HG03045 (cell line): Measurements from ENCODE around the gene MYORG.

Source experiments
- ATAC-seq: cut with Tn5 transposase; IDR thresholded peaks from one replicate; pipeline ENCODE4 v1.9.1; 2021; ENCODE audit warnings: mild to moderate bottlenecking, moderate library complexity; ENCODE audit not compliant: unreplicated experiment

The MYORG gene

GRCh38 chr9:34376596-34377403 is at the start of gene MYORG:
Gene MYORG (minus strand): TSS chr9:34376898. CDS start chr9:34372943, 3,955 bp downstream.
- peak; percentile 86 for ATAC-seq

GRCh38 chr9:34419716-34420504 is 43.2 kb upstream of the MYORG start:
- no peak for ATAC-seq

- ATAC-seq: no peak
These were observed 41.0 kb upstream of the MYORG start for GRCh38 chr9:34417734-34418133.

DNA sequence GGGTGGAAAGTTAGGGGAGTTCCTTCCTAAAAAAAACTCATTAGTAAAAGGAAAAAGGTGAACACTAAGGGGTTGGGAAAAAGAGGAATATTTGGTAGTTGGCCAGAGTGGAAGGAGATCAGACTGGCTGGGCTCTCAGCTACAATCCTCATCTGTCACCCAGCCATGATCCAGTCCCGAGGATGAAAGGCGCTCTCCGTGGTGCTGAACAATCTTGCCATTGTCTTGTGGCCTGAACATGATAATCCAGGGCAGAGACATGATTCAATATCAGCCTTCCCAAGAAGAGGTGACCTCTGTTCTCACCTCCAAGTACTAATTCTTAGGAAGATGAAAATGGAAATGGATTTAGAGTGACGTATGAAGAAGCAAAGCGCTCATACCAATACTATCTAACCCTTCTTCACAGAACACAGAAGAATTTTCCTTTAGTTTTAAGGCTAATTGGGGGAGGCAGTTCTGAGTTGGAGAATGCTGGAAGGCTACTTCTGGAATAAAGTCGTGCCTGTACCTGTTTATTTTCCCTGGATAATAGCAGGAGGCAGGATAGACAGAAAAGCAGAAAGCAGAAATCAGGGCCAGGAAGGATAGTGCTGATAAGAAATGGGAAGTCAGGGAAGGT is 36.6 kb upstream of the MYORG start:
- no peak for ATAC-seq

DNA sequence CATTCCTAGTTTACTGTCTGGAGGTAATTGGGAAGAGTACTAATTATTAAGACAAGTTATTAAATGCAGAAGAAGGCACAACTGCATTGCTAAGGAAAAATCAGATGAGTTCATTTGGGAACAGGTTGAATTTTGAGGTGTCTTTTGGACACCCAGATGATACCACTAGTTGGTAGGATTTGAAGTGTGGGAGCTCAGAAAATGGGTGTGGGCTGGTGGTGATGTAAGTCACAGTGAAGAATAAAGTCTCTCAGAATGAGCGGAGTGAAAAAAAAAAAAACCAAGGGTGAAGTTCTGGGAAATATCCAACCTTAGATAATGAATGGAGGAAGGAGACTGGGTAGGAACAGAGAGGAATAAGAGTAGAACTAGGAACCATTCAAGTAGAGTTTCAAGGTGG is 35.6 kb upstream of the MYORG start:
- ATAC-seq: no peak

DNA sequence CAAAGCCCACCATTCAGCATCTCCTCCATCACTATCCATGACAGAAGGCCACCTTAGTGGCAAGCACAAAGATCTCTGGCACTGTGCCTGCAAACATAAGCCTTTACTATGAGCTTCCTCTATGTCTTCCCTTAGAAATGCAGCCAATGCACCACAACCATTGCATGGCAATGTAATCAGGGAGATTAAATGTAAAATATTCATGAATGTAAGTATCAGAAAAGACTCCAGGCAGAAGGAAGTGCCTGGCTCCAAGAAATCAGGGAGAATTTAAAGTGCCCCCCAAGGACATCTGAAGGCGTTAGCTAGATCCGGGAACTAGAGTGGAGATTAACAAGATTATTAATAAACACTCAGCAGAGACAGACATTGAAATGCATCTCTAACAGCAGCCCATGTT is 32.5 kb upstream of the MYORG start:
- ATAC-seq: no peak

DNA sequence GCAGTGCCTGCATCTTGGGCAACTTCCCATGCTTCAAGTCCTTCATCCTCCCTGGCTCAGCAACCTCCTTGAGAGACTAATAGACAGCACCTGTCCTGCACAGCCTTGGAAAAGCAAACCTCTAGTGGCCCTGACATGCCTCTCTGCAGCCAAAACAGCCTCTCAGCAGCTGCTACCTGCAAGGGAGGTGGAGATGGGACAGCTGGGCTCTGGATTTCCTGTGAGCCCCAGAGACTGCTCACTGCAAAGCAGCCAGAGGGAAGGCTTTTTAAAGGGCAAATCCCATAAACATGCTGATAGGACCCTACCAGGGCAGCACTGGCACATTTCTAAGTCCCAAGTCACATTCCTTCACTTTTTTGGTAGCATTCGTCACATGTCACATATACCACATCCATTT is 31.5 kb upstream of the MYORG start:
- ATAC-seq: no peak

DNA sequence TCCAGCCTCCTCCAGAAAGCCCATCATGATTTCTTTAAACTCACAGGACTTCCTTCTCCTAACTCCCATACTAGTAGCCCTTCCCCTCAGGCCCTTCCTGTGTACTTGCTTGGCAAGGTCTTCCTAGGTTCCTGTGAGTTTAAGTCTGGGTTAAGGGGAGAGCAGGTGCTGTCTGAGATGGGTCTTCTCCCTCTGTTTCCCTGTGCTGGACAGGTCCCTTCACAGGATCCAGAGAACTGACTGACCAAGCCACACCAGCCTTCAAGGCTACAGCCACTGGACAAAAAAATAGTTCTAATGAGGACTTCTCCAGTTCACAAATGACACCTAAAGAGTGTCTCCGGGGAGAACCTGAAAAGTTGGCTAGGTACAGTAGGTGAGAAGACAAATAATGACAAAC is 29.5 kb upstream of the MYORG start:
- ATAC-seq: no peak

DNA sequence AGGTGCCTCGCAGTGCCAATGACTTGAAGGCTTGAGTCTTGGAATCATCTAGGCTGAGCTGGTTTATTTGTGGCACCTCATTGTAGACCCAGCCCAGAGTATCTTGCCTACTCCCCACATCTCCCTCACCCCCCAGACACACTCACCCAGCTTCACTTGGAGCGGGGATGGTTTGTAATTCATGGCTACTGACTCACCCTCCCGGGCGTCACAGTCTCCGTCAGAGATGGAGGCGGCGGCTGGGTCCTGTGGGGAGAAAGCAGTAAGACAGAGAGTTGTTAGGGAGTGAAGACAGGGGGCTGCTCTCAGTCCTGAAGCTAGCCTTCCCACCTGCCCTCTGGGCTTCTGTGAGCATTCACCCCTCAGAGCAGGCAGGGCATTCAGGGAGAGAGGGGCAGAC is 29.0 kb upstream of the MYORG start:
- ATAC-seq: no peak

DNA sequence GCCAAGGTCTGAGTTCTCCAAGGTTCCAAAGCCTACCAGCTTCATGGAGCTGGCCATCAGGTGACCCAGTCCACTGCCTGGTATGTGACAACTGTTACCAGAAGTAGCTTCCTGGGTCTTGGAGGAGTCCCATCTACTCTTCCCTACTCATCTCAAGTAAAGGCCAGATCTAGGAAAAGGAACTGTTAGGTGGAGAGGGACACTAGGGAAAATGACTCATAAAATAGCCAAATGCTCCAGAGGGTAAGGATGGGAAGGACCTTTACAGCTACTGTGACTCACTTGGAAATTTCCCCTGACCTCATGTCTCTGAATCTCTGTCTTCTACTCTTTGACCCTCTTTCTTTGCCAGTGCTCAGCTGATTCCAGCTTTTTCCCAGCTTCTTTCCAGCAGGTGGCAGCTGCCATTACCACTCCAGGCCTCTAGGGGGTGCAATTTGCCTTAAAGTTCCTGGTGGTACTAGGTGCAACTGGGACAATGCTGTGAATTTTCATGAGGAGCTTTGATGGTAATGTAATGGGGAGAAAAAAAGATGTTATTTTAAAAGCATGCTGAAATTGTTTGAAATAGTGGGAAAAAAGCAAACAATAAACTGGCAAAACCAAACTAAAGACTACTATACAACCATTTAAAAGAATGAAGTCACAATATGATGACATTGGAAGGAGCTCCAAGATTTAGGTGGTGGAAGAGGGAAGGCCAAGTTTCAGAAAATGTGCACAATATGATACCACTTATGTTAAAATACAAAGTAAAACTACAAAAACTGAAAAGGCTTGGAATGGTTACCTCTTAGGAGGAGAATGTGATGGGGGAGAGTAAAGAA is 27.1 kb upstream of the MYORG start:
- no peak for ATAC-seq

DNA sequence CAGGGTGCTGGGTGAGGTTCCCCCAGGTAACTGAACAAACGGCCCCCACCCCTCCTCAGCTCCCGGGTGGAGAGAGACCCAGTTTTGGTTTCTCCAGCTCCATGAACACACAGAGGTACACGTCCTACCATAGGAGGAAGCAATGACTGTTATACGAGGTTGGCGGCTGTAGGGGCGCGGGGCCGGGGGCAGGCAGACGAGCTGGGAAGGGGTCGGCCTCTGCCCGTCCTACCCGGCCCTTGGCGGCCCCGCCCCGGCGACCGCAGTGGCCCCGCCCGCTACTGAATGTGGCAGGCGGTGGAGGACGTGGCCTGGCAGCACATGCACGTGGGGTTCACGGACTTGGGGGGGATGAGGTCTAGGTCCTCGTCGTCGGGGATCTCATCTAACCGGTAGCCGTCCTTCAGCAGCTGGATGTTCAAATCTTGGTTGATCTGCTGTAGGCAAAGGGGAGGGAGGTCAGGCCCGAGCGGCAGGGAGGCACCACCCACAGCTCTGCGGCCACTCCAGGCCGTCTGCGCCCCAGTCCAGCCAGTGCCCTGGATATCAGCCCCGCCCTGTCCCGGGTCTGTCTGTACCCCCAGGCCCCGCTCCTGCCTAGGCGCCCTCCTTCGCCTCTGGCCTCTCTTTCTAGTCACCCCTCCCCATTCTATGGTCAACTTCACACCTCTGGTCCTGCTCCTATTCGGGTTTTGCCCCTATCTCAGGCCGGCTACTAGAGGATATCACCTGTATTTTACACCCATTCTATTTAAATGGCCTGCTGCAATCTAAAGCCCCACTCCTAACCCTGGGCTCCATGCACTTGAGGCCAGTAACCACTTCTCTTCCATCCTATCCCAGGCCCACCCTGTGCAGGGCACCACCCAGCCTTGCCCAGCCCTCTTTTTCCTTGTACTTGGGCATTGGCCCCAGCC is 24.2 kb upstream of the MYORG start:
- ATAC-seq: no peak

GRCh38 chr9:34400275-34400674 is 23.6 kb upstream of the MYORG start:
- no peak for ATAC-seq

GRCh38 chr9:34399729-34400128 is 23.0 kb upstream of the MYORG start:
- no peak for ATAC-seq

- ATAC-seq: no peak
These were observed 22.2 kb upstream of the MYORG start for GRCh38 chr9:34398875-34399274.

DNA sequence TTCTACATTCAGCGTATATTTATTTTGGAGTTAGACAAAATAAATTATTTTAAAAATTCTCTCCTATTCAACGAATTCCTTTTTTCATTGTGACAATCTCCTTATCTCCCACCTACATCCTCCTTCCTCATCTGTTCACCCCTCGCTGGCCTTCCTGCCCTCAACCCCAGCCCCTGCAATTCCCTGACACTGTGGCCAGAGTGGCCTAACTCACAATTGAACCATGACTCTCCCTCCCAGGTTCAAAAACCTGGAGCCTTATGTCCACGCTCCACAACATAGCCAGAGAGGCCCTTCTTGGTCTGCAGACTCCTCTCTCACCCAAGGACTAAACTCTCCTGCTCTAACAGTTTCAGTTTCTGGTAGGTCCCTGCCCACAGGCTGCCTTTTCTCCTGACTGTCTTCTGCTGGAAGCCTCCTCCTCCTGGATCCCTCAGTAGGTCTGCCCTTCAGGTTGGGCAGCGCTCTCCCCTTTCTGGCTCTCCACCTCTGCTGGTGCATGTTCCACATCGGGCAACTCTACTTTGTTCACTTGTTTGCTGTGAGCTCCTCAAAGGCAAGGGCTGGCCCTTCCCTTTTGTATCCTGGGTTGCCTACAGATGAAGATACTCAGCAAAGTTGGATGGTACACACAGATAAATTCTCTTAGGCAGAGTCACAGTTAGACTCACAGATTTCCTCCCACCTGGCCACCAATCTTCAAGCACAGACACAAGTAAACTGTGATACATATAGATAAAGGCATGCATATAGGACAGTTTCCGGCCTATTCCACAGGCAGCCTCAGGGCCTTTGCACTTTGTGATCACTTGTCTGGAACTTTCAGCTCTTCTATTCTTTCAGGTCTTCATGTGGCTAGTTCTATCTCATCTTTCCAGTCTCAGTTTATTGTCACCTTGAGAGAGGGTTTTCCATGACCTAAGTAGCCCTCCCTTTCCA is 19.8 kb upstream of the MYORG start:
- ATAC-seq: no peak

DNA sequence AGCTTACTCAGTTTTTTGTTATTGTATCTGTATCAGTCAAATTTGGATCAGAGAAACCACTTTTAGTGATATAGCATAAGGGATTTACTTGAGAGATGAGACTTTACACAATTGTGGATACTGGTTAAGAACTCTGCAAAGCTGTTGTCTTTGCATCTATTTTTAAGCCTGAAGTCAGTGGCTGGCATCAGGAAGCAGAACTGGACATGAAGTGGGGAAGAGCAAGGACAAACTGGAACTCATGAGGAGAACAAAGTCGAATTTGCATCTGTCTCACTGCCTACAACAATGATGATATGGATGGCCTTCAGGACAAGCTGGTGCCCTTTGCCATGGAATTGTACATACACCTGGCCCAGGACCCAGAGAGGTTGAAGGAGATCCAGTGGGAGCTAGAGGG is 15.8 kb upstream of the MYORG start:
- no peak for ATAC-seq

- no peak for ATAC-seq
These were observed 10.5 kb upstream of the MYORG start for GRCh38 chr9:34387239-34387638.

- no peak for ATAC-seq
These were observed 10.0 kb upstream of the MYORG start for GRCh38 chr9:34386656-34387055.
